OCI-LY7 (cell line): ENCODE measurements around the gene ACADL. TPM values are rescaled to one million over a fixed set of nuclear protein-coding genes. Genes with fewer than 3 reads are reported as not detected.

Experiments
- BruUV-seq: library from RNA; stranded (reverse); fragments of 400-500 nt; replicated peaks from 2 replicates; lab custom pipeline; 2021; lab: Mats Ljungman, UMichigan
- CTCF ChIA-PET: fragments of 300-600 bp; sonication (Branson Sonifier 250); formaldehyde crosslinking; loops from one replicate; lab custom pipeline; 2022; ENCODE audit warnings: antibody characterized with exemption; ENCODE audit not compliant: unreplicated experiment; lab: Charles Lee
- POLR2A ChIA-PET: fragments of 300-600 bp; sonication (Branson Sonifier 250); formaldehyde crosslinking; loops from one replicate; lab custom pipeline; 2022; ENCODE audit warnings: antibody characterized with exemption; lab: Charles Lee
- DNase-seq: peaks from one replicate; pipeline ENCODE4 v3.0.0-alpha.2; 2015; ENCODE audit warnings: low spot score
- H2AFZ ChIP-seq: fragments of 200-600 bp; sonication (generic), shearing (Covaris generic); 2 replicates; pipeline ENCODE4 v1.6.1; 2014; ENCODE audit warnings: mild to moderate bottlenecking, antibody characterized with exemption, low read length, moderate library complexity
- H3K27ac ChIP-seq: fragments of 200-600 bp; sonication (generic); 2 replicates; pipeline ENCODE4 v1.5.1; 2014; ENCODE audit warnings: mixed run types, low read depth, mild to moderate bottlenecking, moderate library complexity, low read length, inconsistent platforms; ENCODE audit not compliant: poor library complexity, severe bottlenecking
- H3K36me3 ChIP-seq: fragments of 200-600 bp; sonication (generic); 2 replicates; pipeline ENCODE4 v1.6.1; 2014; ENCODE audit warnings: mild to moderate bottlenecking, antibody characterized with exemption, low read length, moderate library complexity, mixed read lengths; ENCODE audit not compliant: insufficient read depth
- H3K4me1 ChIP-seq: fragments of 200-600 bp; sonication (generic); 2 replicates; pipeline ENCODE4 v1.5.1; 2014; ENCODE audit warnings: mild to moderate bottlenecking, low read length; ENCODE audit not compliant: insufficient read depth, poor library complexity, severe bottlenecking
- H3K4me2 ChIP-seq: fragments of 200-600 bp; sonication (generic); 2 replicates; pipeline ENCODE4 v1.6.1; 2014; ENCODE audit warnings: mild to moderate bottlenecking, low read length
- H3K4me3 ChIP-seq: fragments of 200-600 bp; sonication (generic); 2 replicates; pipeline ENCODE4 v1.5.1; 2014; ENCODE audit warnings: mild to moderate bottlenecking, low read depth, low read length; ENCODE audit not compliant: poor library complexity, severe bottlenecking
- H3K79me2 ChIP-seq: fragments of 200-600 bp; sonication (generic); 2 replicates; pipeline ENCODE4 v1.6.1; 2016; ENCODE audit warnings: low read depth, mild to moderate bottlenecking, low read length, moderate library complexity, mixed read lengths; ENCODE audit not compliant: insufficient read depth
- H3K9me2 ChIP-seq: fragments of 200-600 bp; sonication (generic); 2 replicates; pipeline ENCODE4 v1.6.1; 2016; ENCODE audit warnings: mild to moderate bottlenecking, low read length, mixed read lengths; ENCODE audit not compliant: insufficient read depth
- H3K9me3 ChIP-seq: fragments of 200-600 bp; sonication (generic); 2 replicates; pipeline ENCODE4 v1.6.1; 2014; ENCODE audit warnings: mild to moderate bottlenecking, mixed run types, low read length, mixed read lengths
- H4K20me1 ChIP-seq: fragments of 200-600 bp; sonication (generic); 2 replicates; pipeline ENCODE4 v1.6.1; 2014; ENCODE audit warnings: mild to moderate bottlenecking, antibody characterized with exemption, low read length, moderate library complexity, mixed read lengths; ENCODE audit not compliant: insufficient read depth
- CTCF ChIP-seq: fragments of 200-600 bp; sonication (generic); conservative IDR thresholded peaks from 2 replicates; pipeline ENCODE4 v1.5.1; 2014; ENCODE audit warnings: mild to moderate bottlenecking, antibody characterized with exemption, low read length, moderate library complexity, mixed read lengths
- EZH2phosphoT487 ChIP-seq: fragments of 200-600 bp; sonication (generic); IDR thresholded peaks from 2 replicates; pipeline ENCODE4 v1.6.1; 2018; ENCODE audit warnings: low read depth, borderline replicate concordance, mild to moderate bottlenecking, mixed run types, antibody characterized with exemption, low read length, moderate library complexity, mixed read lengths
- intact Hi-C: fragments of 100-400 bp; cut with micrococcal nuclease; formaldehyde crosslinking; loops from one replicate; pipeline ENCODE4 v1.10.0; 2022; ENCODE audit not compliant: unreplicated experiment
- total RNA-seq, 2 experiments: library from RNA; depleted of rRNA in 1 of 2; stranded (reverse); fragments of >200 nt in 1 of 2; shearing (Covaris generic) in 1 of 2; gene quantifications; 2 replicates each; pipeline ENCODE4 v1.2.3, GENCODE V29; 2014 to 2022

Gene ACADL
- total RNA-seq, 2 experiments from 2014 or later, result not detected

GRCh38 chr2:210195101-210195852, 30.0 kb downstream of the ACADL start:
- Histone ChIP-seq H2AFZ (no peak overlapping the region; the same call in 1 of the 2 replicates), H3K9me3 (no peaks in the 10 kb centered on the region), H3K36me3 (no peaks in the 10 kb centered on the region), H3K4me2 (peak overlapping the region; percentile 18; the same call in 1 of the 2 replicates), H3K79me2 (no peaks in the 10 kb centered on the region), H3K9me2 (no peaks in the 10 kb centered on the region), H3K4me3 (no peak overlapping the region), H4K20me1 (no peaks in the 10 kb centered on the region), H3K4me1 (no peaks in the 10 kb centered on the region), H3K27ac (no peak overlapping the region)
- BruUV-seq, result no TSS peak
- ChIA-PET POLR2A (no interaction called here), CTCF (no interaction called here)
- intact Hi-C loops, result loop anchor here (1.0 to 10.0 kb wide), 4 partner anchors 122 to 618 kb away; no protein-coding TSS in a partner anchor
- TF ChIP-seq EZH2phosphoT487 (no peak), CTCF (peak; percentile 96)
- peak; percentile 68 for DNase-seq

- H3K79me2 ChIP-seq, result no peaks in the 10 kb centered on the region
- BruUV-seq, result no TSS peak
- H3K27ac ChIP-seq, result no peak overlapping the region
- no peaks in the 10 kb centered on the region for H4K20me1 ChIP-seq
- no peak for DNase-seq
- H3K9me2 ChIP-seq, result no peaks in the 10 kb centered on the region
- no peak for TF ChIP-seq CTCF
- no peak for TF ChIP-seq EZH2phosphoT487
- H3K4me1 ChIP-seq, result no peaks in the 10 kb centered on the region
- ChIA-PET POLR2A (interaction anchor here (0.7 to 0.9 kb wide), 2 partner anchors 10 to 32 kb away, joined by 3 to 4 read pairs; no protein-coding TSS in a partner anchor), CTCF (no interaction called here)
- no peaks in the 10 kb centered on the region for H3K9me3 ChIP-seq
- no peak overlapping the region for H2AFZ ChIP-seq
- intact Hi-C loops, result loop anchor here (10.0 kb wide), 1 partner anchor 406 kb away; no protein-coding TSS in a partner anchor
- H3K36me3 ChIP-seq, result no peaks in the 10 kb centered on the region; the same call in 1 of the 2 replicates
- no peak overlapping the region for H3K4me2 ChIP-seq
- no peak overlapping the region for H3K4me3 ChIP-seq
Measured at GRCh38 chr2:210190345-210190744, 34.9 kb downstream of the ACADL start.
